Thoracic aorta (tissue), 2 donors: ENCODE data around the gene TTC3. TPM values are rescaled to one million over a fixed set of nuclear protein-coding genes. Genes with fewer than 3 reads are reported as not detected.

Source experiments
- ATAC-seq: fragments of 150-250 bp; one replicate; pipeline ENCODE4 v1.8.0; 2017; ENCODE audit warnings: low read depth; ENCODE audit not compliant: insufficient number of reproducible peaks, low FRiP score
- DNase-seq: peaks from one replicate; pipeline ENCODE4 v3.0.0-alpha.2; 2020; ENCODE audit warnings: low spot score
- H3K27ac ChIP-seq, 2 donors: fragments of 200-600 bp; sonication (generic); 1 replicate in 1 of 2; 2 replicates in 1 of 2; pipeline ENCODE4 v1.5.1; 2016; ENCODE audit warnings: mild to moderate bottlenecking in 2 of 2, moderate library complexity in 2 of 2
- H3K27me3 ChIP-seq: fragments of 200-600 bp; sonication (generic); replicated peaks from 2 replicates; pipeline ENCODE4 v1.6.0; 2016; ENCODE audit warnings: mild to moderate bottlenecking; ENCODE audit not compliant: insufficient read depth
- H3K36me3 ChIP-seq: fragments of 200-600 bp; sonication (generic); one replicate; pipeline ENCODE4 v1.5.1; 2016
- H3K4me1 ChIP-seq, 2 donors: fragments of 200-600 bp; sonication (generic); 1 replicate in 1 of 2; 2 replicates in 1 of 2; pipeline versions ENCODE4 v1.5.1 to v1.6.0; 2016; ENCODE audit warnings: low read depth in 2 of 2, mild to moderate bottlenecking in 1 of 2; ENCODE audit not compliant: control insufficient read depth in 1 of 2
- H3K4me3 ChIP-seq: fragments of 200-600 bp; sonication (generic); 2 replicates; pipeline ENCODE4 v1.5.1; 2016; ENCODE audit warnings: mild to moderate bottlenecking
- H3K9me3 ChIP-seq: fragments of 200-600 bp; sonication (generic); 2 replicates; pipeline ENCODE4 v1.5.1; 2016
- CTCF ChIP-seq: fragments of 200-600 bp; sonication (generic); IDR thresholded peaks from one replicate; pipeline ENCODE4 v1.5.1; 2019; ENCODE audit warnings: antibody characterized with exemption
- total RNA-seq, 2 donors: library from RNA; depleted of rRNA; stranded (reverse); fragments of >200 nt; gene quantifications; one replicate each; pipeline versions ENCODE4 v1.1.0 to v1.2.3, GENCODE V29; 2016

Gene TTC3
- total RNA-seq, 2 donors from 2014 or later, result 85.2 to 115 TPM

- ATAC-seq (no peak), DNase-seq (no peak)
- Histone ChIP-seq H3K4me3 (no peak overlapping the region), H3K27me3 (no peaks in the 10 kb centered on the region), H3K36me3 (no peaks in the 10 kb centered on the region), H3K9me3 (no peaks in the 10 kb centered on the region), H3K27ac (no peak overlapping the region), H3K4me1 (peaks cover 8 to 17% of the 10 kb centered on the region in 2 donors)
- no peak for TF ChIP-seq CTCF
Measured at GRCh38 chr21:37077403-37077802, 4.3 kb downstream of the TTC3 start.

GRCh38 chr21:37079211-37079824 is 6.3 kb downstream of the TTC3 start:
- H3K27me3 ChIP-seq, result no peaks in the 10 kb centered on the region
- H3K4me3 ChIP-seq, result no peak overlapping the region
- DNase-seq, result no peak
- no peak overlapping the region for H3K27ac ChIP-seq
- TF ChIP-seq CTCF, result no peak
- H3K36me3 ChIP-seq, result no peaks in the 10 kb centered on the region
- H3K9me3 ChIP-seq, result no peaks in the 10 kb centered on the region
- H3K4me1 ChIP-seq, result peaks cover 14 to 29% of the 10 kb centered on the region in 2 donors
- no peak for ATAC-seq

GRCh38 chr21:37082375-37082774 is 9.3 kb downstream of the TTC3 start:
- no peak for TF ChIP-seq CTCF

GRCh38 chr21:37082856-37083528 is 9.9 kb downstream of the TTC3 start:
- ATAC-seq, result no peak
- Histone ChIP-seq H3K27me3 (no peaks in the 10 kb centered on the region), H3K9me3 (no peaks in the 10 kb centered on the region), H3K36me3 (no peaks in the 10 kb centered on the region), H3K4me1 (peaks cover 7 to 17% of the 10 kb centered on the region in 2 donors), H3K4me3 (no peak overlapping the region), H3K27ac (no peak overlapping the region)
- no peak for DNase-seq
- no peak for TF ChIP-seq CTCF

More at GRCh38 chr21:37082375-37082774, 9.3 kb downstream of the TTC3 start:
- no peaks in the 10 kb centered on the region for H3K9me3 ChIP-seq
- no peak overlapping the region for H3K4me3 ChIP-seq
- ATAC-seq, result no peak
- no peak overlapping the region for H3K27ac ChIP-seq
- DNase-seq, result no peak
- H3K4me1 ChIP-seq, result peaks cover 7 to 17% of the 10 kb centered on the region in 2 donors
- H3K36me3 ChIP-seq, result no peaks in the 10 kb centered on the region
- no peaks in the 10 kb centered on the region for H3K27me3 ChIP-seq

GRCh38 chr21:37085726-37086125 is 12.7 kb downstream of the TTC3 start:
- H3K27ac ChIP-seq, result no peak overlapping the region
- TF ChIP-seq CTCF, result no peak

More at GRCh38 chr21:37085726-37086125, 12.7 kb downstream of the TTC3 start:
- no peak overlapping the region for H3K4me3 ChIP-seq
- no peaks in the 10 kb centered on the region for H3K9me3 ChIP-seq
- H3K27me3 ChIP-seq, result no peaks in the 10 kb centered on the region
- H3K36me3 ChIP-seq, result no peaks in the 10 kb centered on the region
- no peak for DNase-seq
- H3K4me1 ChIP-seq, result peaks cover 7 to 17% of the 10 kb centered on the region in 2 donors
- no peak for ATAC-seq
